CD4-positive, alpha-beta T cell treated with Interleukin-15 for 4 hours (primary cell): ENCODE data around the gene INTS7.

Experiments
- DNase-seq: peaks from one replicate; pipeline ENCODE4 v3.0.0-alpha.2; 2020; ENCODE audit warnings: low spot score

Gene INTS7, protein sequence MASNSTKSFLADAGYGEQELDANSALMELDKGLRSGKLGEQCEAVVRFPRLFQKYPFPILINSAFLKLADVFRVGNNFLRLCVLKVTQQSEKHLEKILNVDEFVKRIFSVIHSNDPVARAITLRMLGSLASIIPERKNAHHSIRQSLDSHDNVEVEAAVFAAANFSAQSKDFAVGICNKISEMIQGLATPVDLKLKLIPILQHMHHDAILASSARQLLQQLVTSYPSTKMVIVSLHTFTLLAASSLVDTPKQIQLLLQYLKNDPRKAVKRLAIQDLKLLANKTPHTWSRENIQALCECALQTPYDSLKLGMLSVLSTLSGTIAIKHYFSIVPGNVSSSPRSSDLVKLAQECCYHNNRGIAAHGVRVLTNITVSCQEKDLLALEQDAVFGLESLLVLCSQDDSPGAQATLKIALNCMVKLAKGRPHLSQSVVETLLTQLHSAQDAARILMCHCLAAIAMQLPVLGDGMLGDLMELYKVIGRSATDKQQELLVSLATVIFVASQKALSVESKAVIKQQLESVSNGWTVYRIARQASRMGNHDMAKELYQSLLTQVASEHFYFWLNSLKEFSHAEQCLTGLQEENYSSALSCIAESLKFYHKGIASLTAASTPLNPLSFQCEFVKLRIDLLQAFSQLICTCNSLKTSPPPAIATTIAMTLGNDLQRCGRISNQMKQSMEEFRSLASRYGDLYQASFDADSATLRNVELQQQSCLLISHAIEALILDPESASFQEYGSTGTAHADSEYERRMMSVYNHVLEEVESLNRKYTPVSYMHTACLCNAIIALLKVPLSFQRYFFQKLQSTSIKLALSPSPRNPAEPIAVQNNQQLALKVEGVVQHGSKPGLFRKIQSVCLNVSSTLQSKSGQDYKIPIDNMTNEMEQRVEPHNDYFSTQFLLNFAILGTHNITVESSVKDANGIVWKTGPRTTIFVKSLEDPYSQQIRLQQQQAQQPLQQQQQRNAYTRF

DNA sequence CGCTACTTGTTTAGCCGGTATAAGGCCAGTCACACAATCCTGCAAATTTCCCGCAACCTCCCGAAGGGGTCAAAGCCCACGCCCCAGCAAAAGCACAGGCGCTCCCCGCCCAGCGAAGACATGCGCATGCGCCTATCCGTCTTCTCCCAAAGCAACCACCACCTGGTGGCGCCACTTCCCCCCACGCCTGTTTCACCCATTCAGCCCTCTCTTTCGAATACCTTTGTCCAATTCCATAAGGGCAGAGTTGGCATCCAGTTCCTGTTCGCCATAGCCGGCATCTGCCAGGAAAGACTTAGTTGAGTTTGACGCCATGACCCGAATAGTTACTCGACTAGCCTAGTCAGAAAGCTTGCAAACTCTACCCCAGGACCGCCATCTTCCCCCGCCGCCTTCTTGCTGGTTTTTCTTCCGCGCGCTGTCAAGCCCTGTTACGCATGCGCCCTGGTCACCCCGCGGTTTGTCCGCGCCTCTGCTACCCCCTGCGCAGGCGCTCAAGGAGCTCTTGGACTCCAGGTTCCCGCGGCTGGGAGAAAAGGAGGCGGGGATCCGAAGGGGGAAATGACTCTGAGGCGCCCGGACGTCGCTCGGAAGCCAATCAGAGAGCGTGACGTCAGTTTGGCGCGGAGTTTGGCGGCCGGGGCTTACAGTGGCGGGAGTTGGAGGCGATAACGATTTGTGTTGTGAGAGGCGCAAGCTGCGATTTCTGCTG, at the start of gene INTS7, which contains the start of gene DTL:
Gene INTS7 (minus strand): TSS at position 435 of the 712 bp plus-strand sequence. CDS start 120 bp downstream, at position 315.
Gene DTL (plus strand): TSS at position 626 of the 712 bp plus-strand sequence. CDS start 143 bp downstream, outside the sequence.
- DNase-seq, result peak; percentile 99

DNA sequence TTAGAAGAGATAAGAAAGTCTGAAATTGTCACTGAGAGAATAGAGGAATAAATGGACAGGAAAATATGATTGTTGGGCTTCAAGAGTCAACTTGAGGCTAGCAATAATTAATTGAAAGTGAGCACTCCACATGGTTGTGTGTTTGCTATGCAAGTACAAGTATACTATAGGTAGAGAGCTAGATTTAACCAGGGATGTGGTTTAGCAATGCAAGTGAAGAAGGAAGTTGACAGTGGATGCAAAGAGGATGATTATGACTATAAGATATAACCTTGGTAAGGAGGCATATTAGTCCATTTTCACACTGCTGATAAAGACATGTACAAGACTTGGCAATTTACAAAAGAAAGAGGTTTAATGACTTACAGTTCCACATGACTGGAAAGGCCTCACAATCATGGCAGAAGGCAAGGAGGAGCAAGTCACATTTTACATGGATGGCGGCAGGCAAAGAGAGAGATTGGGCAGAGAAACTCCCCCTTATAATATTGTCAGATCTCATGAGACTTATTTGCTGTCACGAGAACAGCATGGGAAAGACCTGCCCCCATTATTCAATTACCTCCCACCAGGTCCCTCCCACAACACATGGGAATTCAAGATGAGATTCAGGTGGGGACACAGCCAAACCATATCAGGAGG, 47.5 kb upstream of the INTS7 start:
- DNase-seq, result no peak

DNA sequence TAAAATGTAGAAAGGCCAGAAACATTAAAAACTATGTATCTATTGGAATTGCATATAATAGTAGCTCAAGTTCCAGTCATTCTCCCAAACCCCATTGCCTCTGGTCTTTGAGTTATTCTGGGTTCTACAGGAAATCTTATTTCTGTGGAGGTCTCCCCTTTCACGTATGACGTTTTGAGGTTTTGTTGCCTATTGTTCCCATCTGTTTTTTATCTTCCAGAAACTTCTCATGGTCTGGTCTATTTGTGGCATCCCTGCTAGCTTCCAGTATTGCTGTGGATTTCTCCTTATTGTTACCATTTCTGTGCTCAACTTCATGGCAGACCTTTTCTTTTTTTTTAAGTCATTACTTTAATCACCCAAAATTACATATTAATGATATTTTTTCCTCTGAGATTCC, 43.5 kb upstream of the INTS7 start:
- DNase-seq, result no peak

DNA sequence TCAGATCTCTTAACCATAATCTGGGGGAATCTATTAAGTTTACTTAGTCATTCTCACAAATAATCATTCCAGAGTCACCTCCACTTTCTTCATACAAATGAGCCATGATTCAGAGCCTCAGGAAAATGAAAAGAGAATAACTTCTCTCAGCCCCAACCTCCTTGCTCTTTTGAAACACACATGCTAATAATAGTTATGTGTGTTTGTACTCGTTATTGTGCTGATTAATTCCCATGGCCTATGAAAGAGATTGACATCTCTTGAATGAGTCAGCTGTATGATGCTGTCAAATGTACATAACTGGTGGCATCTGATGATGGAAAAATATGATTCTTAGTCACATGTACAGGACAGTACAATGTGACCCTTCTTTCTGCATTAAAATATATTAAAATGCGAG, 41.7 kb upstream of the INTS7 start:
- DNase-seq, result no peak

DNA sequence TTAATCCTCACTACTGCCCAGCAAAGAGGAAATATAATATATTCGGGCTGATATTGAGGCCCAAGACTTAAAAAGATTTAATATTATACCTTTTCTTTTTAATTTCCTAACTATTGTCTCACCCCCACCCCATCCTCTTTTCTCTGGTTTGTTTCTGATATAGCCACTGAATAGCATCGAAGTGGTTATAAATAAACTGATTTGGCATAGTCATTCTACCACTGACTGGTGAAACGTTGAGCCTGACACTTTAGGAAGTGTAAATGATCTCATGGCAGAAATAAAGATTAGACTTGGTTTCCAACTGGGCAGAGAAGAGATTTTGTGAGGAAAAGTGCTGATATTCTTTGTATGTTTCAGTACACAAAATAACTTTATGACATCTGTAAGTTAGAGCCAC, 39.5 kb upstream of the INTS7 start:
- no peak for DNase-seq

DNA sequence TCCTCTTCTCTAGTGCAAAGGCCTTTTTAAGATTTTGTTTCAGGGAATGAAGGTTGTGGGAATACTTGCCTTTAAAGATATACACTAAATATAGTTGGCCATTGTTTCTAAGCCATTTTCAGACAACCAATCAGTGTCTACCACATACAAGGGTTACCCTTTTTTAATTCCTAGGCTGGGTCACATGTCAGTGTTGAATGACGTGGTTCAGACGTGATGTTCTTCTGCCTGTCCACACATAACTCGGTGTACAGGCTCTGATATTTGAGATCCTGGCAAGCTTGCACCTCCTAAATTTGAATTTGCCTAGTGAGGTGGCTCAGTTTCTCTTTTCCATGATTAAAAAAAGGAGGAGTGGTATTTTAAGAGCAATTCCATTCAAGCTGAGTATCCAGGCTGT, 39.0 kb upstream of the INTS7 start:
- DNase-seq, result no peak

DNA sequence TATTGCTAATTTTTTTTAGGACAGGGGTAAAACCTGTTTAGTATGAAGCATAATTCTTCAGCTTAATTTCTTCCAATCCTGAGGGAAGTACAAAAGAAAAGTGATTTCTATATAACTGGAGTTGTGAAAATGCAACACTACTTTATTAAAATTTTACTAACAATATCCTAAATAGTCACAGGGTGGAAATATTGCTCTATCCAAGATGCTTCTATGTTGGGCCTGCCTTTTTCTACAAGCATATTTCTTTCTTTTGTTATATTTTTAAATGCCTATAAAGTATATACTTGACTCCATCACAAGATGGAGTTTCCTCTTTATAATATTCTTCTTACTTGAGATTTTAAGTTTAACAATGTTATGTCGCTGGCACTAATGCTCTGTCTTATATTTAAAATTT, 38.1 kb upstream of the INTS7 start:
- DNase-seq, result no peak

DNA sequence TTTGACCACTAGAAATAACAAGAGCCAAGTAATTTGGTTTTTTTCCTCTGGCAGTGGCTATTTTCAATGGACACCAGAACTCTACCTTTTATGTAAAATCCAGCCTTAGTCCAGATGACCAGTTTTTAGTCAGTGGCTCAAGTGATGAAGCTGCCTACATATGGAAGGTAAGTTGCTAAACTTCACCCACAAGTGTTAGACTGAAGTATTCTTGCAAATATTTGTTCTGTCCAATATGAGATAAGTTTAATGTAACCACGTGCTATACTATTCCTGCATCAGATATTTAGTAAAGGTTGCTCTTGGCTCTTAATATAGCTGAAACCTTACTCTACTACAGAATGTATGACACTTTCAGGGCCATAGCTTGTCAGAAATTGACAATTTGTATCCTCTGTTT, 36.7 kb upstream of the INTS7 start:
- no peak for DNase-seq

DNA sequence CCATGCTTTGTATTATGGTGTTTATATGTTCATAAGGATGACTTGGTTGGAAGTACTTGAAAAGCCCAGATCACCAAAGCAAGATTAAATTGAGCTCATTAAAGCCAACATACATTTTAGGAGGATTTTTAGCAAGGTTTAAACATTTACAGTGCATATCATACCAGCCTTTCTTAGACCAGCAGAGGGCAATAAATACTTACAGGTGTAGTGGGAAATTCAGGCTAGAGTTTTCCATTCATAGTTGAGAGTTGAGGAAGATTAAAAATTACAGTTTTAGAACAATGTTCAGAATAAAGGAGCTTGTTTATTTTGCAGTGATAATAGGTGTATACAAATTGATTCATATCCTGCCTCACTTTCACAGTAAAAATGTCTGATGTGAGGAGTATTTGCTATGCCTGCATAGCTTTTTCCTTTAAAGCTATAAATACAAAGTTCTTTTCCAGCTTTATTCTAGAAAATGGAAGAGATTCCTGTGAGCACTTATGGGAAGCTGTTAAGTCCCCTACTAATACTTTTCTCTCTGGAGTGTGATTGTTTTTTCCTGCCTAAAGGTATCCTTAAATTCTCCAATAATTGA, 35.5 kb upstream of the INTS7 start:
- peak; percentile 55 for DNase-seq

DNA sequence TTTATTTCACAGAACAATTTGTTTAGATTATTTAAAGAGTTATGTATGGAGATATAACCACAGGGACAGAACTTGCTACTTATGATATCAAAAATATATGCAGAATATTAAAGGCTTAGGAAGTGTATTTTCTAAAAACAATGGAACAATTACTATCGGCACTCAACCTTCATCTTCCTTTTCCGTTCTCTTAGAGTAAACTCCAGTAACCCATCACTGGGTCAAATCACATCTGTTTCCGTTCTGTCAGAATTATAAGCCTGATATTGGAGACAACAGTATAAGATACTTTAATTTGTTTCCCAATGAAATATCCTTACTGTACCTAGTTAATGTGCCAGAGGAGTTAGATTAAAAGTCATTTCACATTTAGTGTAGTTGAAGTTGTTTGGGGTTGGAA, 32.4 kb upstream of the INTS7 start:
- DNase-seq, result no peak

DNA sequence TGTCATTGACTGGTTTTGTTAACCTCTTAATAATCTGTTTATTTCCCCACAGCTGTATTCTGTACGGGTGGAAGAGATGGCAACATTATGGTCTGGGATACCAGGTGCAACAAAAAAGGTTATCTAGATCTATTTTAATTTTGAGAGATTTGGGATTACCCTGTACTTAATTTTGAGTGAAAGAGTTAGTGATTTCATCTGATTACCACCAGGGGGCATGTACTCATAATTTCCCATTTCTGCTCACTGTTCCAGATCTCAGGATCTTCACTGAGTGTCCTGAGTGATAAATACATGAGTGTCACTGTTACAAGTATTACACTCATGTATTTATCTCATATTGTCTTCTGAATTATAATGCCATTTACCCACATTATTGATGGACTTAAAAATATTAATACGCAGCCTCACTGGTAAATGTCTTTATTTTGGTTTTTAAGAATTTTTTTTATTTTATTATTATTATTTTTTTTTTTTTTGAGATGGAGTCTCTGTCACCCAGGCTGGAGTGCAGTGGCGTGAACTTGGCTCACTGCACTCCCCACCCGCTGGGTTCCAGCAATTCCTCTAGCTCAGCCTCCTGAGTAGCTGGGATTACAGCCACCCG, 27.6 kb upstream of the INTS7 start:
- DNase-seq, result peak; percentile 40

DNA sequence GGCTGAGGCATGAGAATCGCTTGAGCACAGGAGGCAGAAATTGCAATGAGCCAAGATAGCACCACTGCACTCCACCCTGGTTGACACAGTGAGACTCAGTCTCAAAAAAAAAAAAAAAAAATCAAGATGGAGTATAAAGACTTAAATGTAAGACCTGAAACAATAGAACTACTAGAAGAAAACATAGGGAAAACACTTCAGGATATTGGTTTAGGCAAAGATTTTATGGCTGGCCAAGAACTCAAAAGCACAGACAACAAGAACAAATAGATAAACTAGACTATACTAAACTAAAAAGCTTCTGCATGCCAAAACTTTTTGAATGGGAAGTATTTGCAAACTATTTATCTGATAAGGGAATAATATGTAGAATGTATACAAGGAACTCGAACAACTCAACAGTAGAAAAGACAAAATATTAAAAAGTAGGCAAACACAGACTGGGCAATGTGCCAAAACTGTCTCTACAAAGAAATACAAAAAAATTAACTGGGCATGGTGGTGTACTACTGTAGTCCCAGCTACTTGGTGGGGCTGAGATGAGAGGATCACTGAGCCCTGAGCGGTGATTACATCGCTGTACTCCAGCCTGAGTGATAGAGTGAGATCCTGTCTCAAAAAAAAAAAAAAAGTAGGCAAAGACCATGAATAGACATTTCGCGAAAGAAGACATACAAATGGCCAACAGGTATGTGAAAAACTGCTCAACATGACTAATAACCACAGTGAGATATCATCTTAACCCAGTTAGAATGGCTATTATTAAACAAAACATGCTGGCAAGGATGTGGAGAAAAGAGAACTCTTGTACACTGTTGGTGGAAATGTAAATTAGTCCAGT, 25.5 kb upstream of the INTS7 start:
- no peak for DNase-seq

DNA sequence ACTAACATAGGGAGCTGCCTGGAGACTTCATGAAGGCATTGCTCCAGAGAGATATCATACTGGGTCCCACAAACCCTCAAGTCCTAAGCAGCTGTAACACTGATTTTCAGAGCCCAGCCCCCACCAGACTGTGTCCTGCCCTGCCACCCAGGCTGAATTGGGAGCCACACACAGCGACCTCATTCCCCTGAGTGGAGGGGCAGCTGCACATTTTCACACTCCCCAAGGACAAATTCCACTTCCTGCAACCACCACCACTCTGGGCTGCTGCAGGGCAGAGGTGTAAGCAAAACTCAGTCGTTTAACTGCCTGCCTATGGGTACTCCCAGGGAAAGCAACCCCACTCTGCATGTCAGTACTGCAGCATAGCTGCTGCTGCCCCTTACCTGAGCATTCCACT, 20.0 kb upstream of the INTS7 start:
- no peak for DNase-seq

DNA sequence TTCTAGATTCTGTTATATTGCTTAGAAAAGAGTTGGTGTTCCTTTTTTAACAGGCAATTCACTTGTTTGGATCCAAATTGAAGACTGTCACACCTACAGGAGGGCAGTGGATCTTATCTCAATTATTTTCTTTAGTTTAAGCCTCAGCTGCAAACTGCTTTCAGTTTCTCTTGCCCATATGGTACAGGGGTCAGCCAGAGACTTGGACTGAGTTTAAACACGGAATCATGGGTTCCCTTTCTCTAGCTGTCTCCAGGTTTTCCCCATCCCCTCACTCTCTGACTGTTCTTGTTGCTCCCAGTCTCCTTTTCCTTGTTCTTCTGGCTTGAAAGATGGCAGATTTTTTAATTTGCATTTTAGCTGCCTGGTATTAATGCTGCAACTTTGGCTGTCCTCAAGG, 18.6 kb upstream of the INTS7 start:
- no peak for DNase-seq

DNA sequence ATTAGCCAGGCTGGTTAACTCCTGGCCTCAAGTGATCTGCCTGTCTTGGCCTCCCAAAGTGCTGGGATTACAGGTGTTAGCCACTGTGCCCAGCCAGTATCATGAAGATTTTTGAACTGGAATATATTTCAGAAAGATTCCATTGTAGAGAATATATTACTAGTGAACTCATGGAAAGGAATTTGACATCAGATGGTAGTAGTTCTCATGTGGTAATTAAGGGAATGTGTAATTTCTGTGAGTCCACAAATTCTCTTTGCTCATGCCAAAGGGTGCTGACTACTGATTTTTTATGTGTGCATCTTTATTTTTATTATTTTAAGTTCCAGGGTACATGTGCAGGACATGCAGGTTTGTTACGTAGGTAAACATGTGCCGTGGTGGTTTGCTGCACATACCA, 10.6 kb upstream of the INTS7 start:
- DNase-seq, result no peak

DNA sequence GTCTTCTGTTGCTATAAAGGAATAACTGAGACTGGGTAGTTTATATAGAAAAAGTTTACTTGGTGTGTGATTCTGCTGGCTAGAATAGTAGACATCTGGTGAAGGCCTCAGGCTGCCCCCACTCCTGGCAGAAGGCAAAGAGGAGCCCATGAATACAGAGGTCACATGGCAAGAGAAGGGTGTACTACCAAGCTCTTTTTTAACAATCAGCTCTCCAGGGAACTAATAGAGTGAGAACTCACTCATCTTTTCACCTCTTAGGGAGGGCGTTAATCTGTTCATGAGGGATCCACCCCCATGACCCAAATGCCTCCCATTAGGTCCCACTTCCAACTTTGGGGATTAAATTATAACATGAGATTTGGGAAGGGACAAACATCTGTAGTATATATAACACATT, 9.5 kb upstream of the INTS7 start:
- DNase-seq, result no peak

DNA sequence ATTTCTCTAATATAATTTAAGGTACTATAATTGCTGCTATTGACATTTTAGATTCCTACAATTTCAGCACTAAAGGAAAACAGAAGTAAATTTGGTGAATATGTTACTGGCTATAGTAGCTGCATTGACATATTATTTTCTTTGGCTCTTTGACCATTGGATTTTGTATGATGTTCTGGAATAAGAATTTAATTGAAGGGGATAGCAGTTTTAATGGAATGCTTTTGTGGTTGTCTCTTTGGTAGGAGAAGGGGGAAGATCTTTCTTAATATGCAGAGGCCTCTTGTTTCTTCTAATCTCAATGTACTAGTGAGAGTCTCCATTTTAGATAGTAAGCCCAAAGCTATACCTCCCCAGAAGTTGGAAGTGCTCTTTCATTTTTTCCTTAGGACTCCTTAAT, 7.1 kb upstream of the INTS7 start:
- DNase-seq, result no peak

DNA sequence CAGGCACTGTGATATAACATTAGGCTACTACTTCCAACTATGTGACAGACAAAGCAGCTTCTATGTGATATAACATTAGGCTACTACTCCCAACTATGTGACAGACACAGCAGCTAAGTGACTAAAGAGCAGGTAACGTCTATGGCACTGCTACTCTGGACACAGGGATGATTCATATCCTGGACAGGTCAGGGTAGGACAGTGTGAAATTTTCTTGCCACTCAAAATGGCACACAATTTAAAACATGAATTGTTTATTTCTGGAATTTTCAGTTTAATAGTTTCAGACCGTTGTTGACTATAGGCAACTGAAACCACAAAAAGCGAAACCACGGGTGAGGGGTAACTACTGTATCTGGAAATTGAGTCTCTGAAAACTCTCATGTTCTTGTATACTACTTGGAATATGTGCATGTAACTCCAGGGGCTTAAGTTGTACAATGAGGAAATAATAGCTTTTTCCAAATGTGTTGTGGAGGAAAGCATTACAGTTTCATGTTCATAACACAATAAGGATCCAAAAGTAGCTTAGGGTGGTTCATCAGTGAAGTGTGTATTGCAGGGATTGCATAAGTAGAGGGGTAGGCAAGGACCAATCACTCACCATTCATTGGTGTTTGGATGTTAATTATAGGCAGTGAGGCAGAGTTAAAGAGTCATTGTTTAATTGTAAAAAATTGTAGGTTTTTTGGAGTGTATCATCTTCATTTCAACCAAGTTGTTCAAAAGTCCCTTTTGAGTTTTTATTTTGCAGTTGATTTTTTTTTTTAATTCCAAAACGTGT, 5.5 kb upstream of the INTS7 start:
- DNase-seq, result no peak

DNA sequence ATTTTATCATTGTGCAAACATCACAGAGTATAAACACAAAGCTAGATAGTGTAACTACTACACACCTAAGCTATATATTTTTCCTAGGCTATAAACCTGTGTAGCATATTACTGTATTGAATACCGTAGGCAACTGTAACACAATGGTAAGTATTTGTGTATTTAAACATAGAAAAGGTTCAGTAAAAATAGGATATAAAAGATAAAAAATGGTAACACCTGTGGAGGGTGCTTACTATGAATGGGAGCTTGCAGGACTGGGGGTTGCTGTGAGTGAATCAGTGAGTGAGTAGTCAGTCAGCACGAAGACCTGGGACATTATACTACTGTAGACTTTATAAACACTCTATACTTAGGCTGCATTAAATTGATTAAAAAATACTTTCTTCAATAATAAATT, 4.3 kb upstream of the INTS7 start:
- no peak for DNase-seq
